ENCODE data around the gene LRFN4. TPM values are rescaled to one million over a fixed set of nuclear protein-coding genes. Genes with fewer than 3 reads are reported as not detected.

The LRFN4 gene
- total RNA-seq, 1 experiment from 2014 or later, result 70.3 TPM

DNA sequence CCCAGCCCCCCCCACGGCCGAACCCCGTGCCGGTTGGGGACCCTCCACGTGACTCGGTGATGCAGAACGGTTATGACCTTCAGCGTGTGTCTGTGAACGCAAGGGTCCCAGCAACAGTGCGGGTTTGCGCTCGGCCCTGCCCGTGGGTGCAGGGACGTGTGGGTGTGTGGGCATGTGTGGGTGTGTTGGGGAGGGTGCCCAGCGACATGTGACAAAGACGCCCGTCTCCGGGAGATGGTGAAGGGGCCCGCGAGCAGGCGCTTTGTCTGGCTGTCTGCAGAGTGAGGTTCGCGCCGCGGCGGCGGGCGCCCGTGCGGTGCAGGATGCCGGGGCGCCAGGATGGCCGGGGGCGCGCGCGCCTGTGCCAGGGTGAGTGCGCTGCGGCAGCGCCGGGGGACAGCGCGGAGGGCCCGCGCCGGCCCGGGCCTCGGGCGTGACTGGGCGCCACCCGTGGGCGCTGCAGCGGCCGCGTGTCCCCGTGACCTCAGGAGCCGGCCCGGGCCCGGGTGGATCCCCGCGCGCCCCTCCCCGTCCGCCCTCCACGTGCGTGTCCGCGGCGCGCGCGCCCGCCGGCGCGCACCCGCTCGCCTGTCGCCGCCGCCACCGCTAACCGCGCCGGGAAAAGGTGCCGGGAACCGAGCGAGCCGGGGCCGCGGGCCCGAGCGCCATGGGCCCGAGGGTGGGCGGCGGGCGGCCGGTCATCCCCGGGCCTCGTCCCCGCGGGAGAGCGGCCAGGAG is at the start of gene LRFN4 (continued):
- TF ChIP-seq, protein P1, sequence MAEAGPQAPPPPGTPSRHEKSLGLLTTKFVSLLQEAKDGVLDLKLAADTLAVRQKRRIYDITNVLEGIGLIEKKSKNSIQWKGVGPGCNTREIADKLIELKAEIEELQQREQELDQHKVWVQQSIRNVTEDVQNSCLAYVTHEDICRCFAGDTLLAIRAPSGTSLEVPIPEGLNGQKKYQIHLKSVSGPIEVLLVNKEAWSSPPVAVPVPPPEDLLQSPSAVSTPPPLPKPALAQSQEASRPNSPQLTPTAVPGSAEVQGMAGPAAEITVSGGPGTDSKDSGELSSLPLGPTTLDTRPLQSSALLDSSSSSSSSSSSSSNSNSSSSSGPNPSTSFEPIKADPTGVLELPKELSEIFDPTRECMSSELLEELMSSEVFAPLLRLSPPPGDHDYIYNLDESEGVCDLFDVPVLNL (CRISPR knock-in tag; IDR thresholded peaks at IDR 0.05; ENCODE audit: borderline replicate concordance, low read depth), result no peak
- TF ChIP-seq ZNF219 (CRISPR knock-in tag; IDR thresholded peaks at IDR 0.05; ENCODE audit: borderline replicate concordance) (no peak), HMGA2 (CRISPR knock-in tag; IDR thresholded peaks at IDR 0.05) (no peak), ZNF317 (CRISPR knock-in tag; IDR thresholded peaks at IDR 0.05; ENCODE audit: borderline replicate concordance, low read depth) (no peak), SOX15 (CRISPR knock-in tag; IDR thresholded peaks at IDR 0.05) (no peak), JAZF1 (CRISPR knock-in tag; IDR thresholded peaks at IDR 0.05) (no peak), TP53 (CRISPR knock-in tag; IDR thresholded peaks at IDR 0.05) (0 out of 2 replicates have a peak, but pooled peaks have one; percentile 61), RELA (CRISPR knock-in tag; IDR thresholded peaks at IDR 0.05; ENCODE audit: borderline replicate concordance) (0 out of 2 replicates have a peak, but pooled peaks have one; percentile 39), ZBTB21 (CRISPR knock-in tag; IDR thresholded peaks at IDR 0.05; ENCODE audit: borderline replicate concordance) (peak; percentile 14; the same call in 1 of the 2 replicates), NFATC4 (CRISPR knock-in tag; IDR thresholded peaks at IDR 0.05) (no peak), NR2C2 (CRISPR knock-in tag; IDR thresholded peaks at IDR 0.05) (no peak), NR3C1 (CRISPR knock-in tag; conservative IDR thresholded peaks at IDR 0.05; ENCODE audit: low read depth) (no peak), TEAD4 (CRISPR knock-in tag; IDR thresholded peaks at IDR 0.05) (no peak), MXD4 (CRISPR knock-in tag; IDR thresholded peaks at IDR 0.05; ENCODE audit: borderline replicate concordance) (no peak), IRF2 (CRISPR knock-in tag; IDR thresholded peaks at IDR 0.05; ENCODE audit: borderline replicate concordance, low read depth) (no peak)
- TF ChIP-seq, protein P2, sequence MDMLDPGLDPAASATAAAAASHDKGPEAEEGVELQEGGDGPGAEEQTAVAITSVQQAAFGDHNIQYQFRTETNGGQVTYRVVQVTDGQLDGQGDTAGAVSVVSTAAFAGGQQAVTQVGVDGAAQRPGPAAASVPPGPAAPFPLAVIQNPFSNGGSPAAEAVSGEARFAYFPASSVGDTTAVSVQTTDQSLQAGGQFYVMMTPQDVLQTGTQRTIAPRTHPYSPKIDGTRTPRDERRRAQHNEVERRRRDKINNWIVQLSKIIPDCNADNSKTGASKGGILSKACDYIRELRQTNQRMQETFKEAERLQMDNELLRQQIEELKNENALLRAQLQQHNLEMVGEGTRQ (CRISPR knock-in tag; IDR thresholded peaks at IDR 0.05), result peak; percentile 92
- TF ChIP-seq, protein P3, sequence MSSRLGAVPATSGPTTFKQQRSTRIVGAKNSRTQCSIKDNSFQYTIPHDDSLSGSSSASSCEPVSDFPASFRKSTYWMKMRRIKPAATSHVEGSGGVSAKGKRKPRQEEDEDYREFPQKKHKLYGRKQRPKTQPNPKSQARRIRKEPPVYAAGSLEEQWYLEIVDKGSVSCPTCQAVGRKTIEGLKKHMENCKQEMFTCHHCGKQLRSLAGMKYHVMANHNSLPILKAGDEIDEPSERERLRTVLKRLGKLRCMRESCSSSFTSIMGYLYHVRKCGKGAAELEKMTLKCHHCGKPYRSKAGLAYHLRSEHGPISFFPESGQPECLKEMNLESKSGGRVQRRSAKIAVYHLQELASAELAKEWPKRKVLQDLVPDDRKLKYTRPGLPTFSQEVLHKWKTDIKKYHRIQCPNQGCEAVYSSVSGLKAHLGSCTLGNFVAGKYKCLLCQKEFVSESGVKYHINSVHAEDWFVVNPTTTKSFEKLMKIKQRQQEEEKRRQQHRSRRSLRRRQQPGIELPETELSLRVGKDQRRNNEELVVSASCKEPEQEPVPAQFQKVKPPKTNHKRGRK (CRISPR knock-in tag; IDR thresholded peaks at IDR 0.05; ENCODE audit: borderline replicate concordance), result no peak
- TF ChIP-seq, protein P4, sequence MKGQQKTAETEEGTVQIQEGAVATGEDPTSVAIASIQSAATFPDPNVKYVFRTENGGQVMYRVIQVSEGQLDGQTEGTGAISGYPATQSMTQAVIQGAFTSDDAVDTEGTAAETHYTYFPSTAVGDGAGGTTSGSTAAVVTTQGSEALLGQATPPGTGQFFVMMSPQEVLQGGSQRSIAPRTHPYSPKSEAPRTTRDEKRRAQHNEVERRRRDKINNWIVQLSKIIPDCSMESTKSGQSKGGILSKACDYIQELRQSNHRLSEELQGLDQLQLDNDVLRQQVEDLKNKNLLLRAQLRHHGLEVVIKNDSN (CRISPR knock-in tag; IDR thresholded peaks at IDR 0.05), result peak; percentile 90
- TF ChIP-seq, protein P5, sequence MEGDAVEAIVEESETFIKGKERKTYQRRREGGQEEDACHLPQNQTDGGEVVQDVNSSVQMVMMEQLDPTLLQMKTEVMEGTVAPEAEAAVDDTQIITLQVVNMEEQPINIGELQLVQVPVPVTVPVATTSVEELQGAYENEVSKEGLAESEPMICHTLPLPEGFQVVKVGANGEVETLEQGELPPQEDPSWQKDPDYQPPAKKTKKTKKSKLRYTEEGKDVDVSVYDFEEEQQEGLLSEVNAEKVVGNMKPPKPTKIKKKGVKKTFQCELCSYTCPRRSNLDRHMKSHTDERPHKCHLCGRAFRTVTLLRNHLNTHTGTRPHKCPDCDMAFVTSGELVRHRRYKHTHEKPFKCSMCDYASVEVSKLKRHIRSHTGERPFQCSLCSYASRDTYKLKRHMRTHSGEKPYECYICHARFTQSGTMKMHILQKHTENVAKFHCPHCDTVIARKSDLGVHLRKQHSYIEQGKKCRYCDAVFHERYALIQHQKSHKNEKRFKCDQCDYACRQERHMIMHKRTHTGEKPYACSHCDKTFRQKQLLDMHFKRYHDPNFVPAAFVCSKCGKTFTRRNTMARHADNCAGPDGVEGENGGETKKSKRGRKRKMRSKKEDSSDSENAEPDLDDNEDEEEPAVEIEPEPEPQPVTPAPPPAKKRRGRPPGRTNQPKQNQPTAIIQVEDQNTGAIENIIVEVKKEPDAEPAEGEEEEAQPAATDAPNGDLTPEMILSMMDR (IDR thresholded peaks at IDR 0.05), result no peak
- TF ChIP-seq, protein P6, sequence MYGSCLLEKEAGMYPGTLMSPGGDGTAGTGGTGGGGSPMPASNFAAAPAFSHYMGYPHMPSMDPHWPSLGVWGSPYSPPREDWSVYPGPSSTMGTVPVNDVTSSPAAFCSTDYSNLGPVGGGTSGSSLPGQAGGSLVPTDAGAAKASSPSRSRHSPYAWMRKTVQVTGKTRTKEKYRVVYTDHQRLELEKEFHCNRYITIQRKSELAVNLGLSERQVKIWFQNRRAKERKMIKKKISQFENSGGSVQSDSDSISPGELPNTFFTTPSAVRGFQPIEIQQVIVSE (CRISPR knock-in tag; IDR thresholded peaks at IDR 0.05; ENCODE audit: borderline replicate concordance), result no peak
- TF ChIP-seq, protein P7, sequence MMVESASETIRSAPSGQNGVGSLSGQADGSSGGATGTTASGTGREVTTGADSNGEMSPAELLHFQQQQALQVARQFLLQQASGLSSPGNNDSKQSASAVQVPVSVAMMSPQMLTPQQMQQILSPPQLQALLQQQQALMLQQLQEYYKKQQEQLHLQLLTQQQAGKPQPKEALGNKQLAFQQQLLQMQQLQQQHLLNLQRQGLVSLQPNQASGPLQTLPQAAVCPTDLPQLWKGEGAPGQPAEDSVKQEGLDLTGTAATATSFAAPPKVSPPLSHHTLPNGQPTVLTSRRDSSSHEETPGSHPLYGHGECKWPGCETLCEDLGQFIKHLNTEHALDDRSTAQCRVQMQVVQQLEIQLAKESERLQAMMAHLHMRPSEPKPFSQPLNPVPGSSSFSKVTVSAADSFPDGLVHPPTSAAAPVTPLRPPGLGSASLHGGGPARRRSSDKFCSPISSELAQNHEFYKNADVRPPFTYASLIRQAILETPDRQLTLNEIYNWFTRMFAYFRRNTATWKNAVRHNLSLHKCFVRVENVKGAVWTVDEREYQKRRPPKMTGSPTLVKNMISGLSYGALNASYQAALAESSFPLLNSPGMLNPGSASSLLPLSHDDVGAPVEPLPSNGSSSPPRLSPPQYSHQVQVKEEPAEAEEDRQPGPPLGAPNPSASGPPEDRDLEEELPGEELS (CRISPR knock-in tag; IDR thresholded peaks at IDR 0.05), result peak; percentile 51; the same call in 1 of the 2 replicates
- TF ChIP-seq, protein P8, sequence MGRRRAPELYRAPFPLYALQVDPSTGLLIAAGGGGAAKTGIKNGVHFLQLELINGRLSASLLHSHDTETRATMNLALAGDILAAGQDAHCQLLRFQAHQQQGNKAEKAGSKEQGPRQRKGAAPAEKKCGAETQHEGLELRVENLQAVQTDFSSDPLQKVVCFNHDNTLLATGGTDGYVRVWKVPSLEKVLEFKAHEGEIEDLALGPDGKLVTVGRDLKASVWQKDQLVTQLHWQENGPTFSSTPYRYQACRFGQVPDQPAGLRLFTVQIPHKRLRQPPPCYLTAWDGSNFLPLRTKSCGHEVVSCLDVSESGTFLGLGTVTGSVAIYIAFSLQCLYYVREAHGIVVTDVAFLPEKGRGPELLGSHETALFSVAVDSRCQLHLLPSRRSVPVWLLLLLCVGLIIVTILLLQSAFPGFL (CRISPR knock-in tag; IDR thresholded peaks at IDR 0.05; ENCODE audit: borderline replicate concordance), result no peak
- TF ChIP-seq, protein P9, sequence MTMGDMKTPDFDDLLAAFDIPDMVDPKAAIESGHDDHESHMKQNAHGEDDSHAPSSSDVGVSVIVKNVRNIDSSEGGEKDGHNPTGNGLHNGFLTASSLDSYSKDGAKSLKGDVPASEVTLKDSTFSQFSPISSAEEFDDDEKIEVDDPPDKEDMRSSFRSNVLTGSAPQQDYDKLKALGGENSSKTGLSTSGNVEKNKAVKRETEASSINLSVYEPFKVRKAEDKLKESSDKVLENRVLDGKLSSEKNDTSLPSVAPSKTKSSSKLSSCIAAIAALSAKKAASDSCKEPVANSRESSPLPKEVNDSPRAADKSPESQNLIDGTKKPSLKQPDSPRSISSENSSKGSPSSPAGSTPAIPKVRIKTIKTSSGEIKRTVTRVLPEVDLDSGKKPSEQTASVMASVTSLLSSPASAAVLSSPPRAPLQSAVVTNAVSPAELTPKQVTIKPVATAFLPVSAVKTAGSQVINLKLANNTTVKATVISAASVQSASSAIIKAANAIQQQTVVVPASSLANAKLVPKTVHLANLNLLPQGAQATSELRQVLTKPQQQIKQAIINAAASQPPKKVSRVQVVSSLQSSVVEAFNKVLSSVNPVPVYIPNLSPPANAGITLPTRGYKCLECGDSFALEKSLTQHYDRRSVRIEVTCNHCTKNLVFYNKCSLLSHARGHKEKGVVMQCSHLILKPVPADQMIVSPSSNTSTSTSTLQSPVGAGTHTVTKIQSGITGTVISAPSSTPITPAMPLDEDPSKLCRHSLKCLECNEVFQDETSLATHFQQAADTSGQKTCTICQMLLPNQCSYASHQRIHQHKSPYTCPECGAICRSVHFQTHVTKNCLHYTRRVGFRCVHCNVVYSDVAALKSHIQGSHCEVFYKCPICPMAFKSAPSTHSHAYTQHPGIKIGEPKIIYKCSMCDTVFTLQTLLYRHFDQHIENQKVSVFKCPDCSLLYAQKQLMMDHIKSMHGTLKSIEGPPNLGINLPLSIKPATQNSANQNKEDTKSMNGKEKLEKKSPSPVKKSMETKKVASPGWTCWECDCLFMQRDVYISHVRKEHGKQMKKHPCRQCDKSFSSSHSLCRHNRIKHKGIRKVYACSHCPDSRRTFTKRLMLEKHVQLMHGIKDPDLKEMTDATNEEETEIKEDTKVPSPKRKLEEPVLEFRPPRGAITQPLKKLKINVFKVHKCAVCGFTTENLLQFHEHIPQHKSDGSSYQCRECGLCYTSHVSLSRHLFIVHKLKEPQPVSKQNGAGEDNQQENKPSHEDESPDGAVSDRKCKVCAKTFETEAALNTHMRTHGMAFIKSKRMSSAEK (CRISPR knock-in tag; IDR thresholded peaks at IDR 0.05; ENCODE audit: borderline replicate concordance), result no peak

Data from WTC11 (cell line).